Thoracic aorta (tissue), 2 donors: ENCODE measurements around the gene ABRACL. TPM values are rescaled to one million over a fixed set of nuclear protein-coding genes. Genes with fewer than 3 reads are reported as not detected.

Experiments used
- ATAC-seq: fragments of 150-250 bp; one replicate; pipeline ENCODE4 v1.8.0; 2017; ENCODE audit warnings: low read depth; ENCODE audit not compliant: insufficient number of reproducible peaks, low FRiP score
- DNase-seq: peaks from one replicate; pipeline ENCODE4 v3.0.0-alpha.2; 2020; ENCODE audit warnings: low spot score
- H3K27ac ChIP-seq, 2 donors: fragments of 200-600 bp; sonication (generic); 1 replicate in 1 of 2; 2 replicates in 1 of 2; pipeline ENCODE4 v1.5.1; 2016; ENCODE audit warnings: mild to moderate bottlenecking in 2 of 2, moderate library complexity in 2 of 2
- H3K27me3 ChIP-seq: fragments of 200-600 bp; sonication (generic); replicated peaks from 2 replicates; pipeline ENCODE4 v1.6.0; 2016; ENCODE audit warnings: mild to moderate bottlenecking; ENCODE audit not compliant: insufficient read depth
- H3K36me3 ChIP-seq: fragments of 200-600 bp; sonication (generic); one replicate; pipeline ENCODE4 v1.5.1; 2016
- H3K4me1 ChIP-seq, 2 donors: fragments of 200-600 bp; sonication (generic); 1 replicate in 1 of 2; 2 replicates in 1 of 2; pipeline versions ENCODE4 v1.5.1 to v1.6.0; 2016; ENCODE audit warnings: low read depth in 2 of 2, mild to moderate bottlenecking in 1 of 2; ENCODE audit not compliant: control insufficient read depth in 1 of 2
- H3K4me3 ChIP-seq: fragments of 200-600 bp; sonication (generic); 2 replicates; pipeline ENCODE4 v1.5.1; 2016; ENCODE audit warnings: mild to moderate bottlenecking
- H3K9me3 ChIP-seq: fragments of 200-600 bp; sonication (generic); 2 replicates; pipeline ENCODE4 v1.5.1; 2016
- CTCF ChIP-seq: fragments of 200-600 bp; sonication (generic); IDR thresholded peaks from one replicate; pipeline ENCODE4 v1.5.1; 2019; ENCODE audit warnings: antibody characterized with exemption
- total RNA-seq, 2 donors: library from RNA; depleted of rRNA; stranded (reverse); fragments of >200 nt; gene quantifications; one replicate each; pipeline versions ENCODE4 v1.1.0 to v1.2.3, GENCODE V29; 2016

ABRACL gene
- total RNA-seq, 2 donors from 2014 or later: 21.8 to 37.5 TPM

- ATAC-seq (no peak), DNase-seq (no peak)
- no peaks in the 10 kb centered on the region for H3K27me3 ChIP-seq
- no peaks in the 10 kb centered on the region for H3K36me3 ChIP-seq
- no peaks in the 10 kb centered on the region for H3K9me3 ChIP-seq
- H3K4me3 ChIP-seq: no peak overlapping the region
- H3K4me1 ChIP-seq: peaks cover 0 to 31% of the 10 kb centered on the region in 2 donors
- TF ChIP-seq CTCF: no peak
- H3K27ac ChIP-seq: peak overlapping the region in 1 of 2 donors; percentile 8
These were observed 50.5 kb downstream of the ABRACL start for GRCh38 chr6:139079018-139079417.

- DNase-seq (peak; percentile 45), ATAC-seq (no peak)
- Histone ChIP-seq H3K4me3 (no peak overlapping the region), H3K27me3 (no peaks in the 10 kb centered on the region), H3K27ac (peak overlapping the region; percentile 49 to 67), H3K4me1 (peaks cover 0 to 31% of the 10 kb centered on the region in 2 donors), H3K9me3 (no peaks in the 10 kb centered on the region), H3K36me3 (no peaks in the 10 kb centered on the region)
- TF ChIP-seq CTCF: no peak
These were observed 51.8 kb downstream of the ABRACL start for GRCh38 chr6:139080255-139080920.

GRCh38 chr6:139081471-139081870, 52.9 kb downstream of the ABRACL start:
- DNase-seq: no peak
- Histone ChIP-seq H3K36me3 (no peaks in the 10 kb centered on the region), H3K9me3 (no peaks in the 10 kb centered on the region), H3K4me3 (no peak overlapping the region), H3K27me3 (no peaks in the 10 kb centered on the region), H3K27ac (peak overlapping the region; percentile 49 to 67), H3K4me1 (peaks cover 0 to 31% of the 10 kb centered on the region in 2 donors)
- ATAC-seq: no peak
- TF ChIP-seq CTCF: no peak

- no peaks in the 10 kb centered on the region for H3K9me3 ChIP-seq
- H3K4me3 ChIP-seq: no peak overlapping the region
- H3K4me1 ChIP-seq: peaks cover 0 to 31% of the 10 kb centered on the region in 2 donors
- no peak for DNase-seq
- H3K36me3 ChIP-seq: no peaks in the 10 kb centered on the region
- no peak for TF ChIP-seq CTCF
- ATAC-seq: no peak
- peak overlapping the region; percentile 43 to 67 for H3K27ac ChIP-seq
- H3K27me3 ChIP-seq: no peaks in the 10 kb centered on the region
These were observed 53.8 kb downstream of the ABRACL start for GRCh38 chr6:139082370-139082769.

GRCh38 chr6:139091826-139092225, 63.3 kb downstream of the ABRACL start:
- DNase-seq (no peak), ATAC-seq (no peak)
- TF ChIP-seq CTCF: no peak
- Histone ChIP-seq H3K9me3 (no peaks in the 10 kb centered on the region), H3K27me3 (no peaks in the 10 kb centered on the region), H3K27ac (no peak overlapping the region), H3K36me3 (no peaks in the 10 kb centered on the region), H3K4me1 (no peaks in the 10 kb centered on the region), H3K4me3 (no peak overlapping the region)

Other genes starting within 250 kb of the ABRACL start
- not detected for gene ECT2L, start 232.7 kb upstream of the ABRACL start, total RNA-seq
- gene REPS1, start 40.5 kb upstream of the ABRACL start, total RNA-seq: 10 to 100 TPM; 43.1 to 86.0 TPM
- 10 to 100 TPM; 46.7 to 58.3 TPM for gene HECA, start 106.3 kb downstream of the ABRACL start, total RNA-seq